HG03565 (cell line): Measurements from ENCODE around the gene LDB1.

Source experiments
- ATAC-seq: cut with Tn5 transposase; IDR thresholded peaks from one replicate; pipeline ENCODE4 v1.9.1; 2021; ENCODE audit warnings: mild to moderate bottlenecking, moderate library complexity; ENCODE audit not compliant: unreplicated experiment

The LDB1 gene

DNA sequence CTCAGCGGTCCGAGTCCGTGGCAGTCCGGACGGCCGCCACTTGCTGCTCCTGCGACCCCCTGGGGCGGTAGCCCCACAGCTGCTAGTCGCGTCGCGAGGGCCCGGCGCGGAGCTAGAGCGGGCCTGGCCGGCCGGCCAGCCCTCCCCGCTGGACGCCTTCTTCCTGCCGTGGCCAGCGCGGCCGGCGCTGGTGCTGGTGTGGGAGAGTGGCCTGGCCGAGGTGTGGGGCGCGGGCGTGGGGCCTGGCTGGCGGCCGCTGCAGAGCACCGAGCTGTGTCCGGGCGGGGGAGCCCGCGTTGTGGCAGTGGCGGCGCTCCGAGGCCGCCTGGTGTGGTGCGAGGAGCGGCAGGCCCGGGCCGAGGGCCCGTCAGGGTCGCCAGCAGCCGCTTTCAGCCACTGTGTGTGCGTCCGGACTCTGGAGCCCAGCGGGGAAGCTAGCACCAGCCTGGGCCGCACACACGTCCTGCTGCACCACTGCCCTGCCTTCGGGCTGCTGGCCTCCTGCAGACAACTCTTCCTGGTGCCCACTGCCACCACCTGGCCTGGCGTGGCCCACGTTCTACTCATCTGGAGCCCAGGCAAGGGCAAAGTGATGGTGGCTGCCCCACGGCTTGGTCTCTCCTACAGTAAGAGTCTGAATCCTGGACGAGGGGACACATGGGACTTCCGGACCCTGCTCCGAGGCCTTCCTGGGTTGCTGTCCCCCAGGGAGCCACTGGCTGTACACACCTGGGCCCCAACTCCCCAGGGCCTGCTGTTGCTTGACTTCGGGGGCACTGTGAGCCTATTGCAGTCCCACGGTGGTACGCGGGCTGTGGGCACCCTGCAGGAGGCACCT, 54.4 kb downstream of the LDB1 start:
- ATAC-seq = peak; percentile 17

DNA sequence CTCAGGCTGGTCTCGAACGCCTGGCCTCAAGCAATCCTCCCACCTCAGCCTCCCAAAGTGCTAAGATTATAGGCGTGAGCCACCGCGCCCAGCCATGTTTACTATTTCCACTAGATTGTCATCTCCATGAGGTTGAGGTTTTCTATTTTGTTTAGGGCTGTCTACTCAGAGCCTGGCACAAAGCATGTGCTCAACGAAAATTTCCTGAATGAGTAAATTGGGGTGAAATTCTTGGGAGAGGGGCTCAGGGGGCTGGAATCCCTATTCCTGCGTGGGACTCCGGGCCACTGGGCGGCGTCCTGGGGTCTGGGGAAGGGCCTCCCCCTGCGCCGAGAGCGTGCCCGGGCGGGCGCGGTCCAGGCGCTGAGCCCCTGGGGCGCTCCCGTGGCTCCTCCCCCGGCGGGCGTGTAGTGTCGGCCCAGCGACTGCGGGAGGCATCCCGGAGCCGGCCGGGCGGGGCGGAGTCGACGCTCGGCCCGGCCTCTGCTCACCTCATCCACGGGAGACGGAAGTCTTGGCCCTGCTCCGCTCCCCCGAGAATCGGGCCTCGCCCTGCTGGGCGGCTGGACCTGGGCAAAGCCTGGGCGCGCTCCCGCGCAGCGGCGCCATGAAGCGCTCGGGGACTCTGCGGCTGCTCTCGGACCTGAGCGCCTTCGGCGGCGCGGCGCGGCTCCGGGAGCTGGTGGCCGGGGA, 55.2 kb downstream of the LDB1 start, which contains the start of gene HPS6:
HPS6 (plus strand) TSS at position 482 of the 693 bp plus-strand sequence; CDS start at position 608, 126 bp downstream.
- ATAC-seq = peak; percentile 86

DNA sequence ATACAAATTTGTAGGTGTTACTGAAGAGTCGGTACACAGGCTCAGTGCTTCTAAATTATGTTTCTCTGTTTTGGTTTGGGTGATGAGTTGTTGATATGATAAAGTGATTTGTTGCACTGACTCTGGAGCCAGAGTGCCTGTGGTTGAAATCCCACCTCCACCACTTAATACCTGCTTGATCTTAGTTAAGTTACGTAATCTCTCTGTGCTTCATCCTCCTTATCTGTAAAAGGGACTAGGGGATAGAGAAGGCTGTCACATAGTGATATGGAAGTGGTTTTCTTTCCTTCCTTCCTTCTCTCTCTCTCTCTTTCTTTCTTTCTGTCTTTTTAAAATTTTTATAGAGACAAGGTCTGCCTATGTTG, 55.7 kb downstream of the LDB1 start:
- no peak for ATAC-seq

DNA sequence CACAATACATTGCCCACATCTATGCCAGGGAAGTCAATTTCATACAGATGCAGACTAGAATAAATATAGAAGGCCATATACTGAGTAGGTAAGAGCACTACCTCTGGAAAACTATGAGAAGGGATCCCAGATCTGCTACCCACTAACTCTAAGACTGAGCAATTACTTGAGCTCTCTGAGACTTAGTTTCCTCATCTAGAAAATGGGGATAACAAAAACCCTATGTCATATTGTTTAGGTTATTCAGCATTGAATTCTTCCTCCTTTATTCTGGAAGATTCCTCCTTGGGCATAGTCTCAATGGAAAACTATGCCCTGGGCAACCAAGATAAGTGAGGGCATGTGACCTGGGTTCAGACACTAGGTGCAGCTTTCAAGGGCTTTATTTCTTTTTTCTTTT, 60.2 kb downstream of the LDB1 start:
- no peak for ATAC-seq
